SK-N-SH treated with all-trans-retinoic acid at 6 μM for 48 hours (cell line): ENCODE data around the gene NFAT5.

ENCODE experiments used
- ATAC-seq: fragments of 200-7000 bp; cut with Tn5 transposase; 3 replicates; pipeline ENCODE4 v1.9.1; 2020; ENCODE audit warnings: mild to moderate bottlenecking, moderate library complexity
- ARNTL ChIP-seq: fragments of 450-650 bp; formaldehyde crosslinking; IDR thresholded peaks from 2 replicates; pipeline ENCODE4 v1.5.0; 2020; ENCODE audit warnings: low read depth, mild to moderate bottlenecking, moderate library complexity, borderline replicate concordance
- BACH2 ChIP-seq: fragments of 250-450 bp; sonication (Bioruptor Pico); IDR thresholded peaks from 2 replicates; pipeline ENCODE4 v1.9.0; 2021; ENCODE audit warnings: mild to moderate bottlenecking, borderline replicate concordance
- ESRRG ChIP-seq: fragments of 250-450 bp; sonication (Bioruptor Pico); IDR thresholded peaks from 2 replicates; pipeline ENCODE4 v1.6.1; 2021; ENCODE audit warnings: mild to moderate bottlenecking
- GLIS3 ChIP-seq: fragments of 250-450 bp; sonication (Bioruptor Pico); IDR thresholded peaks from 2 replicates; pipeline ENCODE4 v1.5.0; 2020; ENCODE audit warnings: mild to moderate bottlenecking, moderate library complexity
- ISL1 ChIP-seq: fragments of 250-450 bp; sonication (Bioruptor Pico); IDR thresholded peaks from 2 replicates; pipeline ENCODE4 v2.1.2; 2022; ENCODE audit warnings: mild to moderate bottlenecking, moderate library complexity
- OSR1 ChIP-seq: fragments of 250-450 bp; sonication (Bioruptor Pico); IDR thresholded peaks from 2 replicates; pipeline ENCODE4 v1.8.0; 2022; ENCODE audit warnings: moderate library complexity, mild to moderate bottlenecking, inconsistent platforms
- PPARA ChIP-seq: fragments of 250-450 bp; sonication (Bioruptor Pico); IDR thresholded peaks from 2 replicates; pipeline ENCODE4 v1.5.0; 2020; ENCODE audit warnings: mild to moderate bottlenecking, borderline replicate concordance
- RARB ChIP-seq: fragments of 250-450 bp; sonication (Bioruptor Pico); IDR thresholded peaks from 2 replicates; pipeline ENCODE4 v1.8.0; 2021; ENCODE audit warnings: mild to moderate bottlenecking, moderate library complexity
- SNAI2 ChIP-seq: fragments of 250-450 bp; sonication (Bioruptor Pico); IDR thresholded peaks from 2 replicates; pipeline ENCODE4 v1.5.0; 2020; ENCODE audit warnings: mild to moderate bottlenecking, moderate library complexity
- TOX ChIP-seq: fragments of 250-450 bp; sonication (Bioruptor Pico); IDR thresholded peaks from 2 replicates; pipeline ENCODE4 v1.8.0; 2021; ENCODE audit warnings: mild to moderate bottlenecking, moderate library complexity, borderline replicate concordance
- ZC3H10 ChIP-seq: fragments of 250-450 bp; sonication (Bioruptor Pico); IDR thresholded peaks from 2 replicates; pipeline ENCODE4 v1.5.1; 2021; ENCODE audit warnings: mild to moderate bottlenecking, moderate library complexity
- ZFP3 ChIP-seq: fragments of 250-450 bp; sonication (Bioruptor Pico); IDR thresholded peaks from 2 replicates; pipeline ENCODE4 v1.5.0; 2020; ENCODE audit warnings: mild to moderate bottlenecking, moderate library complexity
- ZFP30 ChIP-seq: fragments of 450-650 bp; formaldehyde crosslinking; IDR thresholded peaks from 2 replicates; pipeline ENCODE4 v1.5.0; 2022; ENCODE audit warnings: mild to moderate bottlenecking, moderate library complexity
- ZNF565 ChIP-seq: fragments of 450-650 bp; formaldehyde crosslinking; conservative IDR thresholded peaks from 2 replicates; pipeline ENCODE4 v1.5.0; 2020; ENCODE audit warnings: low read depth, mild to moderate bottlenecking, moderate library complexity
- ZNF70 ChIP-seq: fragments of 450-650 bp; formaldehyde crosslinking; IDR thresholded peaks from 2 replicates; pipeline ENCODE4 v1.5.0; 2020; ENCODE audit warnings: mild to moderate bottlenecking, moderate library complexity
- ZNF8 ChIP-seq: fragments of 450-650 bp; formaldehyde crosslinking; IDR thresholded peaks from 2 replicates; pipeline ENCODE4 v1.5.0; 2020; ENCODE audit warnings: mild to moderate bottlenecking, moderate library complexity
- TF ChIP-seq, protein P1 (sequence below): fragments of 250-450 bp; sonication (Bioruptor Pico); IDR thresholded peaks from 2 replicates; pipeline ENCODE4 v1.5.1; 2021; ENCODE audit warnings: mild to moderate bottlenecking, moderate library complexity
- TF ChIP-seq, protein P2 (sequence below): fragments of 250-450 bp; sonication (Bioruptor Pico); IDR thresholded peaks from 2 replicates; pipeline ENCODE4 v1.8.0; 2021; ENCODE audit warnings: low read depth, mild to moderate bottlenecking, moderate library complexity, borderline replicate concordance
- TF ChIP-seq, protein P3 (sequence below): fragments of 250-450 bp; sonication (Bioruptor Pico); IDR thresholded peaks from 2 replicates; pipeline ENCODE4 v1.5.0; 2020; ENCODE audit warnings: mild to moderate bottlenecking, moderate library complexity
- TF ChIP-seq, protein P4 (sequence below): fragments of 250-450 bp; sonication (Bioruptor Pico); IDR thresholded peaks from 2 replicates; pipeline ENCODE4 v1.5.1; 2020; ENCODE audit warnings: low read depth, mild to moderate bottlenecking, moderate library complexity

NFAT5 gene

DNA sequence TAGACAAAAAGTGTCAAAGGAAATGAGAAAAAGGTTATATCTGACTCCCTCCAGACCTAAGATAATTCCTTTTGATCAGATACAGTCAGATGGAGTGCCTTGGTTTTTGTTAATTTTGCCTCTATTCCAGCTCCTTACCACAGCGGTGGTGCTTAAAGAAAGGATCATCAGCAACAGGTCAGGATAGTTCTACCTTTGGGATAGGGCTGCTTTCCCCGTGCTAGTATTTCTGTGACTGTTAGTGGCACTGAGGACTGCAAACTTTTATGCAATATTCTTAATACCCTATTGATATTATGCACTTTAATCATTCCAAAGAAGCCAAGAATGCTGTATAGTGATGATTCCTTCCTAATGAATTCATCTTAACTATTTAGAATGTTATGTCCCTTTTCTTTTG is 136.1 kb downstream of the NFAT5 start:
- ATAC-seq = no peak
- no peak for TF ChIP-seq TOX (CRISPR knock-in tag)
- no peak for TF ChIP-seq ZNF8 (CRISPR knock-in tag)
- TF ChIP-seq, protein P1, sequence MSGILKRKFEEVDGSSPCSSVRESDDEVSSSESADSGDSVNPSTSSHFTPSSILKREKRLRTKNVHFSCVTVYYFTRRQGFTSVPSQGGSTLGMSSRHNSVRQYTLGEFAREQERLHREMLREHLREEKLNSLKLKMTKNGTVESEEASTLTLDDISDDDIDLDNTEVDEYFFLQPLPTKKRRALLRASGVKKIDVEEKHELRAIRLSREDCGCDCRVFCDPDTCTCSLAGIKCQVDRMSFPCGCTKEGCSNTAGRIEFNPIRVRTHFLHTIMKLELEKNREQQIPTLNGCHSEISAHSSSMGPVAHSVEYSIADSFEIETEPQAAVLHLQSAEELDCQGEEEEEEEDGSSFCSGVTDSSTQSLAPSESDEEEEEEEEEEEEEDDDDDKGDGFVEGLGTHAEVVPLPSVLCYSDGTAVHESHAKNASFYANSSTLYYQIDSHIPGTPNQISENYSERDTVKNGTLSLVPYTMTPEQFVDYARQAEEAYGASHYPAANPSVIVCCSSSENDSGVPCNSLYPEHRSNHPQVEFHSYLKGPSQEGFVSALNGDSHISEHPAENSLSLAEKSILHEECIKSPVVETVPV (CRISPR knock-in tag) = no peak
- TF ChIP-seq BACH2 = no peak
- no peak for TF ChIP-seq ARNTL
- TF ChIP-seq ZFP30 (CRISPR knock-in tag) = no peak
- no peak for TF ChIP-seq SNAI2 (CRISPR knock-in tag)
- TF ChIP-seq RARB (CRISPR knock-in tag) = no peak
- TF ChIP-seq OSR1 = no peak

DNA sequence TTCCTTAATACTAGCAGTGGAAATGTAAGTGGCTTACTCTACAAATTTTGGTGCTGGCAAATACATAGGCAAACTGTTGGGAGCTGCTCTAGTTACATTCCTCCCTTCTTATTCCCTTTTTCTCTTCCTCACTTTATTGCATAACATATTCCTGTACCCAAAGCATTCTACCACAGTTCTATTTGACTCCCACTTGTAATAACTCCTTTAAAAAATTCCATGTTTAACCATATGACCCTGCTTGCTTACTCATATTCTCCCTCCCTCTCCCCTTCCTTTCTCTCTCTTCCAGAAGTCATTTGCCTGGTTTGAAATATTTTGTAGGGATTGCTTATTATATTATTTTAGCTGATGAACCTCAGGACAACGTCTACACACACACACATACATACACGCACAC is 137.9 kb downstream of the NFAT5 start:
- TF ChIP-seq, protein P2, sequence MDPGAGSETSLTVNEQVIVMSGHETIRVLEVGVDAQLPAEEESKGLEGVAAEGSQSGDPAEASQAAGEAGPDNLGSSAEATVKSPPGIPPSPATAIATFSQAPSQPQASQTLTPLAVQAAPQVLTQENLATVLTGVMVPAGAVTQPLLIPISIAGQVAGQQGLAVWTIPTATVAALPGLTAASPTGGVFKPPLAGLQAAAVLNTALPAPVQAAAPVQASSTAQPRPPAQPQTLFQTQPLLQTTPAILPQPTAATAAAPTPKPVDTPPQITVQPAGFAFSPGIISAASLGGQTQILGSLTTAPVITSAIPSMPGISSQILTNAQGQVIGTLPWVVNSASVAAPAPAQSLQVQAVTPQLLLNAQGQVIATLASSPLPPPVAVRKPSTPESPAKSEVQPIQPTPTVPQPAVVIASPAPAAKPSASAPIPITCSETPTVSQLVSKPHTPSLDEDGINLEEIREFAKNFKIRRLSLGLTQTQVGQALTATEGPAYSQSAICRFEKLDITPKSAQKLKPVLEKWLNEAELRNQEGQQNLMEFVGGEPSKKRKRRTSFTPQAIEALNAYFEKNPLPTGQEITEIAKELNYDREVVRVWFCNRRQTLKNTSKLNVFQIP (CRISPR knock-in tag) = no peak
- no peak for ATAC-seq

DNA sequence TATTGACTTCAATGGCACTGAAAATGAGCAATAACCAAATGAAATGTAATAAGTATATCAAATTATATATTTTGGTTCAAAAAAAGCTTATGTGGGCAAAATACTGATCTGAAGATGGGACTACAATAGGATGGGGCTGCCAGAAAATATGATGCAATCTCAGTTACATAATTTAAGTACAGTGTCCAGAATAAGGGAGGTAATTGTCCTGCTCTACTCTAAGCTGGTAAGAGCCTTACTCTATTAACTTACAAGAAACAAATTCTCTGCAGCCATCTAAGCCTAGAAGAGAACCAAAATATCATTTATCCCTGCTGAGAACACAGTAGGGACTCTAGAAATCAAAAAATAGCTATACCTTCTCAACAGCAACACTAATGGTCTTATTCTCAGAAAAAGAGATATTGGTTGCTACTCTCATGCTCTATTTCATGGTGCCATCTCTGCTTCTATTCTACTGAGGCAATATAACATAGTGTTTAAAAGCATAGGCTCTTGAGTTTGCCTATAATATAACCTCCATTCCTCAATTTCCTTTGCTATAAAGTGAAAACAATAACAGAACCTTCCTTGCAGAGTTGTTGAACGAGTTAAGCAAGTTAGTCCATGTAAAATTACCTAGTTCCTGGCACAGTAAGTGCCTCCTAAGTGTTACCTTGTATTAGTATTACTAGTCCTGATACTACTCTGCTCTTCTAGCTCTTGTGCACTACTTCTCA is 140.6 kb downstream of the NFAT5 start:
- no peak for TF ChIP-seq ZNF8 (CRISPR knock-in tag)
- TF ChIP-seq BACH2 = no peak
- ATAC-seq = no peak

DNA sequence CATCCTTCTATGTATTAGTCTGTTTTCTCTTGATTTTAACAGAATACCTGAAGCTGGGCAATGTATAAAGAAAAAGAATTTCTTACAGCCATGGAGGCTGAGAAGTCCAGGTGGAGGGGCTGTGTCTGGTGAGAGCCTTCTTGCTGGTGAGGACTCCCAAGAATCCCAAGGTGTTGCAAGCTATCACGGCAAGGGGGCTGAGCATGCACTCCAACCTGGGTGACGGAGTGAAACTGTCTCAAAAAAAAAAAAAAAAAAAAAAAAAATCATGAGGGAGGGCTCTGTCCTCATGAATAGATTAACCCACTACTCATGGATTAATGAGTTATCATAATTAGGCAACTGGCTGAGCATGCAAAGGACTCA is 141.2 kb downstream of the NFAT5 start:
- TF ChIP-seq ISL1 (CRISPR knock-in tag) = no peak
- TF ChIP-seq BACH2 = no peak
- no peak for TF ChIP-seq GLIS3
- TF ChIP-seq ARNTL = no peak
- TF ChIP-seq ZFP30 (CRISPR knock-in tag) = no peak
- ATAC-seq = no peak

DNA sequence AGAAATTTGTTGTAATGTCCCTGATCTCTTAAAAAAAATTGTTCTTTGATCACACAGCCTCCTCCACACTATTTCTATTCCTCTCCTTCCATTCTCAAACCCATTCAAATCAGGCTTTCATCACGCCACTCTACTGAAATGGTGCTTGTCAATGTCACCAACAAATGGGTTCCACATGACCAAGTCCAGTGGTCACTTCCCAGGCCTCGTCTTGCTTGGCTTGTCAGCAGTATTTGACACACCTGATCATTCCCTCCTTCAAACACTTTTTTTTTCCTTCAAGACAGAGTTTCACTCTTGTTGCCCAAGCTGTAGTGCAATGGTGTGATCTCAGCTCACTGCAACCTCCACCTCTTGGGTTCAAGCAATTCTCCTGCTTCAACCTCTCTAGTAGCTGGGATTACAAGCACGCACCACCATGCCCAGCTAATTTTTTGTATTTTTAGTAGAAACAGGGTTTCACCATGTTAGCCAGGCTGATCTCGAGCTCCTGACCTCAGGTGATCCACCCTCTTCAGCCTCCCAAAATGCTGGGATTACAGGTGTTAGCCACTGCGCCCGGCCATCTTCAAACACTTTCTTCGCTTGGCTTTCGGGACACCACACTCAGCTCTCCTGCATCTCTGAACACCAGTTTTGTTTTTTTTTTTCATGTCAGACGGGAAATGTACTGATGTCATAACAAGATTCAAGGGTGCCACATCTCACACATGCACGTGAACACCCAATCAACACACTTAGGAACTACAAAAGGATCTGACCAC is 142.3 kb downstream of the NFAT5 start:
- no peak for ATAC-seq
- TF ChIP-seq ZC3H10 (CRISPR knock-in tag) (no peak), TOX (CRISPR knock-in tag) (no peak), ZNF70 (CRISPR knock-in tag) (no peak), OSR1 (no peak), ZFP3 (CRISPR knock-in tag) (no peak), PPARA (CRISPR knock-in tag) (no peak), ZNF8 (CRISPR knock-in tag) (no peak), GLIS3 (no peak), ESRRG (CRISPR knock-in tag) (no peak), SNAI2 (CRISPR knock-in tag) (no peak), RARB (CRISPR knock-in tag) (no peak), ARNTL (no peak), ZNF565 (no peak)
- TF ChIP-seq, protein P2 (CRISPR knock-in tag) = no peak
- TF ChIP-seq, protein P3, sequence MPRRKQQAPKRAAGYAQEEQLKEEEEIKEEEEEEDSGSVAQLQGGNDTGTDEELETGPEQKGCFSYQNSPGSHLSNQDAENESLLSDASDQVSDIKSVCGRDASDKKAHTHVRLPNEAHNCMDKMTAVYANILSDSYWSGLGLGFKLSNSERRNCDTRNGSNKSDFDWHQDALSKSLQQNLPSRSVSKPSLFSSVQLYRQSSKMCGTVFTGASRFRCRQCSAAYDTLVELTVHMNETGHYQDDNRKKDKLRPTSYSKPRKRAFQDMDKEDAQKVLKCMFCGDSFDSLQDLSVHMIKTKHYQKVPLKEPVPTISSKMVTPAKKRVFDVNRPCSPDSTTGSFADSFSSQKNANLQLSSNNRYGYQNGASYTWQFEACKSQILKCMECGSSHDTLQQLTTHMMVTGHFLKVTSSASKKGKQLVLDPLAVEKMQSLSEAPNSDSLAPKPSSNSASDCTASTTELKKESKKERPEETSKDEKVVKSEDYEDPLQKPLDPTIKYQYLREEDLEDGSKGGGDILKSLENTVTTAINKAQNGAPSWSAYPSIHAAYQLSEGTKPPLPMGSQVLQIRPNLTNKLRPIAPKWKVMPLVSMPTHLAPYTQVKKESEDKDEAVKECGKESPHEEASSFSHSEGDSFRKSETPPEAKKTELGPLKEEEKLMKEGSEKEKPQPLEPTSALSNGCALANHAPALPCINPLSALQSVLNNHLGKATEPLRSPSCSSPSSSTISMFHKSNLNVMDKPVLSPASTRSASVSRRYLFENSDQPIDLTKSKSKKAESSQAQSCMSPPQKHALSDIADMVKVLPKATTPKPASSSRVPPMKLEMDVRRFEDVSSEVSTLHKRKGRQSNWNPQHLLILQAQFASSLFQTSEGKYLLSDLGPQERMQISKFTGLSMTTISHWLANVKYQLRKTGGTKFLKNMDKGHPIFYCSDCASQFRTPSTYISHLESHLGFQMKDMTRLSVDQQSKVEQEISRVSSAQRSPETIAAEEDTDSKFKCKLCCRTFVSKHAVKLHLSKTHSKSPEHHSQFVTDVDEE = no peak
- TF ChIP-seq, protein P4, sequence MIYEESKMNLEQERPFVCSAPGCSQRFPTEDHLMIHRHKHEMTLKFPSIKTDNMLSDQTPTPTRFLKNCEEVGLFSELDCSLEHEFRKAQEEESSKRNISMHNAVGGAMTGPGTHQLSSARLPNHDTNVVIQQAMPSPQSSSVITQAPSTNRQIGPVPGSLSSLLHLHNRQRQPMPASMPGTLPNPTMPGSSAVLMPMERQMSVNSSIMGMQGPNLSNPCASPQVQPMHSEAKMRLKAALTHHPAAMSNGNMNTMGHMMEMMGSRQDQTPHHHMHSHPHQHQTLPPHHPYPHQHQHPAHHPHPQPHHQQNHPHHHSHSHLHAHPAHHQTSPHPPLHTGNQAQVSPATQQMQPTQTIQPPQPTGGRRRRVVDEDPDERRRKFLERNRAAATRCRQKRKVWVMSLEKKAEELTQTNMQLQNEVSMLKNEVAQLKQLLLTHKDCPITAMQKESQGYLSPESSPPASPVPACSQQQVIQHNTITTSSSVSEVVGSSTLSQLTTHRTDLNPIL (CRISPR knock-in tag) = no peak
- TF ChIP-seq, protein P1 (CRISPR knock-in tag) = no peak
